Trophoblast cell (in vitro differentiated cells and primary cell): ENCODE measurements around the gene SPRED2.

Experiments used
- DNase-seq, 2 donors: peaks; one replicate each; pipeline ENCODE4 v3.0.0-alpha.2; 2016
- H2AFZ ChIP-seq: 2 replicates; pipeline ENCODE4 v1.6.1; 2013; ENCODE audit warnings: low read length, moderate library complexity, mild to moderate bottlenecking; ENCODE audit not compliant: insufficient read depth, poor library complexity
- H2AK5ac ChIP-seq: 2 replicates; pipeline ENCODE4 v1.6.1; 2013; ENCODE audit warnings: mild to moderate bottlenecking, low read length
- H2BK120ac ChIP-seq: 2 replicates; pipeline ENCODE4 v1.6.1; 2013; ENCODE audit warnings: low read length, mild to moderate bottlenecking, moderate library complexity; ENCODE audit not compliant: insufficient read depth, poor library complexity
- H2BK12ac ChIP-seq: 2 replicates; pipeline ENCODE4 v1.6.1; 2013; ENCODE audit warnings: mild to moderate bottlenecking, low read length, moderate library complexity
- H2BK5ac ChIP-seq: 2 replicates; pipeline ENCODE4 v1.6.1; 2013; ENCODE audit warnings: low read length, low read depth, moderate library complexity, mild to moderate bottlenecking; ENCODE audit not compliant: poor library complexity
- H3K14ac ChIP-seq: 2 replicates; pipeline ENCODE4 v1.6.1; 2013; ENCODE audit warnings: mild to moderate bottlenecking, low read length
- H3K18ac ChIP-seq: 2 replicates; pipeline ENCODE4 v1.6.1; 2013; ENCODE audit warnings: mild to moderate bottlenecking, low read length
- H3K23ac ChIP-seq: 2 replicates; pipeline ENCODE4 v1.6.1; 2013; ENCODE audit warnings: low read length
- H3K27ac ChIP-seq: 2 replicates; pipeline ENCODE4 v1.5.1; 2013; ENCODE audit warnings: low read depth, mild to moderate bottlenecking, inconsistent platforms, low read length, moderate library complexity
- H3K27me3 ChIP-seq: 2 replicates; pipeline ENCODE4 v1.6.1; 2013; ENCODE audit warnings: inconsistent platforms, mild to moderate bottlenecking, low read length, moderate library complexity; ENCODE audit not compliant: insufficient read depth
- H3K36me3 ChIP-seq, 2 experiments: 1 replicate in 1 of 2; 2 replicates in 1 of 2; pipeline ENCODE4 v1.6.1; 2013; ENCODE audit warnings: low read length in 2 of 2, mild to moderate bottlenecking in 2 of 2, moderate library complexity in 1 of 2; ENCODE audit not compliant: insufficient read depth in 2 of 2, control insufficient read depth in 1 of 2
- H3K4ac ChIP-seq: 2 replicates; pipeline ENCODE4 v1.6.1; 2013; ENCODE audit warnings: low read depth, mild to moderate bottlenecking, low read length, moderate library complexity
- H3K4me1 ChIP-seq, 2 experiments: 1 replicate in 1 of 2; 2 replicates in 1 of 2; pipeline ENCODE4 v1.6.1; 2013; ENCODE audit warnings: low read length in 2 of 2, mild to moderate bottlenecking in 2 of 2, moderate library complexity in 1 of 2; ENCODE audit not compliant: insufficient read depth in 2 of 2, control insufficient read depth in 1 of 2
- H3K4me2 ChIP-seq: 2 replicates; pipeline ENCODE4 v1.6.1; 2013; ENCODE audit warnings: inconsistent platforms, mild to moderate bottlenecking, low read length, moderate library complexity
- H3K4me3 ChIP-seq: 2 replicates; pipeline ENCODE4 v1.5.1; 2013; ENCODE audit warnings: mild to moderate bottlenecking, low read depth, low read length, inconsistent platforms
- H3K79me1 ChIP-seq: one replicate; pipeline ENCODE4 v1.6.1; 2013; ENCODE audit warnings: low read length
- H3K79me2 ChIP-seq: 2 replicates; pipeline ENCODE4 v1.6.1; 2013; ENCODE audit warnings: low read length, mild to moderate bottlenecking; ENCODE audit not compliant: control insufficient read depth, insufficient read depth, poor library complexity
- H3K9ac ChIP-seq: 2 replicates; pipeline ENCODE4 v1.6.1; 2013; ENCODE audit warnings: mild to moderate bottlenecking, low read length
- H3K9me3 ChIP-seq: 2 replicates; pipeline ENCODE4 v1.6.1; 2013; ENCODE audit warnings: low read depth, mild to moderate bottlenecking, control low read depth, inconsistent platforms, low read length; ENCODE audit not compliant: insufficient read depth
- H4K12ac ChIP-seq: 2 replicates; pipeline ENCODE4 v1.6.1; 2013; ENCODE audit warnings: low read depth, mild to moderate bottlenecking, low read length, moderate library complexity
- H4K8ac ChIP-seq: 2 replicates; pipeline ENCODE4 v1.6.1; 2013; ENCODE audit warnings: low read depth, mild to moderate bottlenecking, low read length, moderate library complexity
- H4K91ac ChIP-seq: one replicate; pipeline ENCODE4 v1.6.1; 2013; ENCODE audit warnings: low read depth, mild to moderate bottlenecking, low read length, moderate library complexity
- WGBS: extraction: QIAGEN DNeasy Blood & Tissue Kit; methylation state at CpG from one replicate; pipeline ENCODE4 v1.1.7; 2013; ENCODE audit warnings: missing lambda C conversion rate; ENCODE audit not compliant: insufficient read length, insufficient coverage; ENCODE audit errors: extremely low coverage; 5-methylcytosine and 5-hydroxymethylcytosine counted together

Gene SPRED2

DNA sequence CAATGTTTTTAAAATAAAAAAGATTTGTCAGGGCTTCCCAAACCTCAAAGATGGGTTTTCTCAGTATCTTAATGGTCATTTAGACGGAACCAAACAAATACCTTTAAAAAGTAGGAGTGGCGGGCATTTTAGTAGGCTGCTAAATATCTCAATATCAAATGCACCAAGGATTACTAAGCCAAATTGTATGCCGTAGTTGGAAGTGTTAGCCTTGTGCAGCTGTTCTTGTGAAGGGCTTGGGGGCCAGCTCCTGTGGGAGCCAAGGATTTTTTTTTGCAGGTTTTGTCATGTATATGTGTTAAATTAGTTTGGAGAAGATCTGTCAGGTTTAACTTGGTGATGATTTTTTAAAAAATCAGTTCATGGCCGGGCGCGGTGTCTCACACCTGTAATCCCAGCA, 152.6 kb downstream of the SPRED2 start:
- H3K79me2 ChIP-seq: no peaks in the 10 kb centered on the region
- H3K14ac ChIP-seq: no peak overlapping the region
- no peaks in the 10 kb centered on the region for H3K9me3 ChIP-seq
- H3K4ac ChIP-seq: no peak overlapping the region
- no peak overlapping the region for H3K18ac ChIP-seq
- no peak overlapping the region for H3K4me2 ChIP-seq
- peaks cover 0 to 2% of the 10 kb centered on the region in 2 experiments for H3K4me1 ChIP-seq
- H4K8ac ChIP-seq: no peak overlapping the region
- no CpG with 5 or more reads among the region's 6 CpGs for WGBS
- H2BK12ac ChIP-seq: no peak overlapping the region
- no peak overlapping the region for H4K12ac ChIP-seq
- H3K79me1 ChIP-seq: no peaks in the 10 kb centered on the region
- no peak overlapping the region for H2AK5ac ChIP-seq
- no peak overlapping the region for H2AFZ ChIP-seq
- DNase-seq: no peak
- peaks cover 0 to 4% of the 10 kb centered on the region in 2 experiments for H3K36me3 ChIP-seq
- no peak overlapping the region for H3K23ac ChIP-seq
- H3K4me3 ChIP-seq: no peak overlapping the region
- H4K91ac ChIP-seq: no peak overlapping the region
- H3K27me3 ChIP-seq: no peaks in the 10 kb centered on the region
- no peak overlapping the region for H3K9ac ChIP-seq
- no peak overlapping the region for H2BK5ac ChIP-seq
- H2BK120ac ChIP-seq: no peak overlapping the region
- H3K27ac ChIP-seq: no peak overlapping the region

DNA sequence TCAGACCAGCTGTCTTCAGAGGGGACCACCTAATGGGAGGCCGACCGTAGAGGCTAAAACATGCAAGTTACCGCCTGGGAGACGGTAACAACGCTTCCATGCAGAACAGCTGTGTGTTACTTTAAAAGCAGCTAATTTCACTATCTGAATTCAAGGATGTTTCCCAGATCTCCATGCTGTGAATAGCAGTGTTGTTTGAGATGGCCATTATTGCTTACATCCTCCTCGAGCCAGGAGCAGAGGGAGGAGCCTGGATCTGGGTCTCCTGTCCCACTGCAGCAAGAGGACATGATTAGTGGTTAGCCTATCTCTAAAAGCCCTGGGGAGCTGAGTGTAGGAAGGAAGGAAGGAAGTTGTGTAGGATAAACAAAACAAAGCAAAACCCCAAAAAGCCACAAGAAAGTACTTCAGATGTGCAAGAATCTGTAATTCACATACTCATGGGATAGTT, 153.8 kb downstream of the SPRED2 start:
- Histone ChIP-seq H2BK120ac (no peak overlapping the region), H4K8ac (no peak overlapping the region), H2AK5ac (no peak overlapping the region), H3K14ac (no peak overlapping the region), H3K4me2 (no peak overlapping the region), H3K4me3 (no peak overlapping the region), H4K12ac (no peak overlapping the region), H3K79me1 (no peaks in the 10 kb centered on the region), H3K4ac (no peak overlapping the region), H2BK5ac (no peak overlapping the region), H3K27ac (no peak overlapping the region), H4K91ac (no peak overlapping the region), H3K18ac (no peak overlapping the region), H3K27me3 (no peaks in the 10 kb centered on the region), H2BK12ac (no peak overlapping the region), H3K36me3 (peaks cover 4 to 7% of the 10 kb centered on the region in 2 experiments), H3K9ac (no peak overlapping the region), H2AFZ (no peak overlapping the region), H3K4me1 (peaks cover 0 to 2% of the 10 kb centered on the region in 2 experiments), H3K79me2 (no peaks in the 10 kb centered on the region), H3K9me3 (no peaks in the 10 kb centered on the region), H3K23ac (no peak overlapping the region)
- WGBS: no CpG with 5 or more reads among the region's 6 CpGs
- DNase-seq: no peak

DNA sequence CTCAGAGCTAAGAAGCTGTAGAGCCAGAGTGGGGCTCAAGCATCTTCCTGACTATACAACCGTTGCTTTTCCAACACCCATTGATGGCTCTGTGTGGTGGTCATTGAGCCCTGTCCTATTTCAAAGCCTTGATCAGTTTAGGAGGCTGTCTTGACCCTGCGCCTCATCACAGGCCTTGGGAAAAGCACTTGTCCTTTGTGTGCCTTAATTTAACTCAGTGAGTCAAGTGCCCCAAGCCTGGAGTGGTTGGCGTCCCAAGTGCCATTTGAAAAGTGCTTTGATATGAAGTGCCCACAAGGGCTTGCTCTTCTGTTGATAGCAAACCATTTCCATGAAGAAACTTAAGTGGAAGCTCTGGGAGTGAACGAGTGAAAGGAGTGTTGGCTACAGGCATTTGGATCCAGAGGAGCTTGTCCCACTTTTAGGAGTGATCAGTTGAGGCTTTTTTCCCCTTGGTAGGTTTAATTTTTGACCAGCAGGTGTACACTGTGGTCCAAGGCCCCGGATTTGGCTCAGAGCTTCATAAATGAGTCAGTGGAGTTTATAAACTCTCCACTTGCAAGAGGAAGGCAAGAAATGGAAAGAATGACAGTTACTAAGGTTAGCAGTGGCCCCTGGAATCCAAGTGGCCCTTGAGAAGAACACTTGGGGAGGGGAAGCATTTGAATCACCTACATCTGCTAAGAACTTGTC, 154.5 kb downstream of the SPRED2 start:
- H3K23ac ChIP-seq: no peak overlapping the region
- H3K14ac ChIP-seq: no peak overlapping the region
- H3K9ac ChIP-seq: no peak overlapping the region
- H4K91ac ChIP-seq: no peak overlapping the region
- WGBS: no CpG with 5 or more reads among the region's 5 CpGs
- H4K12ac ChIP-seq: no peak overlapping the region
- H2AFZ ChIP-seq: no peak overlapping the region
- no peak overlapping the region for H3K4me2 ChIP-seq
- H2BK12ac ChIP-seq: no peak overlapping the region
- H3K79me1 ChIP-seq: no peaks in the 10 kb centered on the region
- no peak overlapping the region for H2BK120ac ChIP-seq
- no peak overlapping the region for H2BK5ac ChIP-seq
- H3K18ac ChIP-seq: no peak overlapping the region
- peaks cover 0 to 2% of the 10 kb centered on the region in 2 experiments for H3K4me1 ChIP-seq
- H3K27me3 ChIP-seq: no peaks in the 10 kb centered on the region
- no peak overlapping the region for H3K27ac ChIP-seq
- no peaks in the 10 kb centered on the region for H3K9me3 ChIP-seq
- H4K8ac ChIP-seq: no peak overlapping the region
- H3K36me3 ChIP-seq: peaks cover 8 to 10% of the 10 kb centered on the region in 2 experiments
- DNase-seq: no peak
- no peaks in the 10 kb centered on the region for H3K79me2 ChIP-seq
- no peak overlapping the region for H3K4ac ChIP-seq
- H2AK5ac ChIP-seq: no peak overlapping the region
- H3K4me3 ChIP-seq: no peak overlapping the region

DNA sequence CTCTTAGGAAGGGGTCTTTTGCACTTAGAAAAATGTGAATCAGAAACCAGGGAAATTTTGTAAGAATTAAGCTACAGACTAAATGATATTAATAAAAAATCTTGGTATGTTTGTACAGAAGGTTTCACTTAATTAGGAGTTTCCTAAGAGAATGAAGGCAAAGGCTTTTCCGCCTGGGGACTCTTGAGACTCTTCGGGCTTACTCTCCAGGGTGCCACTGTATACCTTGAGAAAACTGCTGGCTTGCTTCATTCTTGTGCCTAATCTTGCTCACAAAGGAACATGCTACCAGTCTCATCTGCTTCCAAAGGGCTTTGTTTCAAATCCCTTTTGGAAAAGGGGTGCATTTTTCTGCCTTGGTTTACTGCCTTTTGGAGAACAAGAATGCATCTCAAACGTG, 155.3 kb downstream of the SPRED2 start:
- H3K79me1 ChIP-seq: no peaks in the 10 kb centered on the region
- no peak overlapping the region for H4K91ac ChIP-seq
- no peak overlapping the region for H2BK5ac ChIP-seq
- no peak overlapping the region for H3K14ac ChIP-seq
- H2AK5ac ChIP-seq: no peak overlapping the region
- no peaks in the 10 kb centered on the region for H3K9me3 ChIP-seq
- no peak for DNase-seq
- peaks cover 8 to 12% of the 10 kb centered on the region in 2 experiments for H3K36me3 ChIP-seq
- H2AFZ ChIP-seq: no peak overlapping the region
- H3K27ac ChIP-seq: no peak overlapping the region
- no peak overlapping the region for H3K4me3 ChIP-seq
- no CpG with 5 or more reads among the region's 3 CpGs for WGBS
- no peak overlapping the region for H3K18ac ChIP-seq
- no peak overlapping the region for H4K12ac ChIP-seq
- H3K9ac ChIP-seq: no peak overlapping the region
- H2BK12ac ChIP-seq: no peak overlapping the region
- no peak overlapping the region for H2BK120ac ChIP-seq
- no peaks in the 10 kb centered on the region for H3K79me2 ChIP-seq
- H3K4me1 ChIP-seq: no peaks in the 10 kb centered on the region
- H4K8ac ChIP-seq: no peak overlapping the region
- no peak overlapping the region for H3K4me2 ChIP-seq
- no peak overlapping the region for H3K4ac ChIP-seq
- H3K23ac ChIP-seq: no peak overlapping the region
- no peaks in the 10 kb centered on the region for H3K27me3 ChIP-seq
